ENCODE measurements around the gene ARFGAP3.

GRCh38 chr22:42893371-42894150 is 36.5 kb upstream of the ARFGAP3 start:
- TF ChIP-seq POLR2A (IDR thresholded peaks at IDR 0.05; ENCODE audit: extremely low read depth, insufficient read length) (no peak), CTCF (IDR thresholded peaks at IDR 0.05; ENCODE audit: low read depth, low read length) (no peak)

All from NB4 (cell line).